CD1c-positive myeloid dendritic cell (primary cell): ENCODE data around the gene PLCH2.

Source experiments
- DNase-seq: peaks from one replicate; pipeline ENCODE4 v3.0.0-alpha.2; 2016; ENCODE audit errors: extremely low spot score

The PLCH2 gene

DNA sequence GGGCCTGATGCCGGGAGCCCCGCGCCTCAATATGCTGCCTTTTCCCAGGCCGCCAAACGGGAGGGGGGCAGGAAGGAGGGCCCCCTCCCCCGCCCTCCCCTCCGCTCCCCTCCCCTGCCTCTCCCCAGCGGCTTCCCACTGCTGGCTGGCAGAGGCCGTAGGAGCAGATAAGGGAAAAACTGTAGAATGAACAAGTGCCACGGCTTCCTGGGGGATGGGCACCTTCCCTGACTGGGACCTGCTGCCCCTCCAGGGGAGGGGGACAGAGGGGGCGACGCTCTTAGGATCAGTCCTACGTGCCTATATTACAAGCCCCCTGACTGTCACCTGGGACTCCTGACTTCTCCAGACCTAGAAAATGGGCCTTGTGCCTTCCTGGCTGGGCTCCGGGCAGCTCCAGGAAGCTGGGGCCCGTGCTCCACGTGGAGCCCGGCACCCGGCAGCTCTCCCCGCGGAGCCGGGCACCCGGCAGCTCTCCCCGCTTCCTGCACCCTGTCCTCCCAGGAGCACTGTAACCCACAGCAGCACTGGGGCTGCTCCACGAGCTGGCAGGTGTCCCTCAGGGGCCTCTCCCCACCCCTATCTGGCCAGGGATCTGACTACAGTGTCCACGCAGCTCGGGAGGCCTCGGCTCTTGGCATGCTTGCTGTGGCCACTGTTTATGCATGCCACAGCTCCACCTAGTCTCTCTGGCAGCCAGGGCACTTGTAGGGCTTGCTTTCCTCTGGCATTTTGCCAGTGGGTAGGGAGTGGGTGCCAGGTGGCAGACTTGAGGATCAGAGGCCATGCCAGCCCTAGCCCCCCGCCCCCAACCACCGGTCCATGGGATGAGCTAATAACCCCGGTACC, 54.6 kb downstream of the PLCH2 start:
- no peak for DNase-seq

DNA sequence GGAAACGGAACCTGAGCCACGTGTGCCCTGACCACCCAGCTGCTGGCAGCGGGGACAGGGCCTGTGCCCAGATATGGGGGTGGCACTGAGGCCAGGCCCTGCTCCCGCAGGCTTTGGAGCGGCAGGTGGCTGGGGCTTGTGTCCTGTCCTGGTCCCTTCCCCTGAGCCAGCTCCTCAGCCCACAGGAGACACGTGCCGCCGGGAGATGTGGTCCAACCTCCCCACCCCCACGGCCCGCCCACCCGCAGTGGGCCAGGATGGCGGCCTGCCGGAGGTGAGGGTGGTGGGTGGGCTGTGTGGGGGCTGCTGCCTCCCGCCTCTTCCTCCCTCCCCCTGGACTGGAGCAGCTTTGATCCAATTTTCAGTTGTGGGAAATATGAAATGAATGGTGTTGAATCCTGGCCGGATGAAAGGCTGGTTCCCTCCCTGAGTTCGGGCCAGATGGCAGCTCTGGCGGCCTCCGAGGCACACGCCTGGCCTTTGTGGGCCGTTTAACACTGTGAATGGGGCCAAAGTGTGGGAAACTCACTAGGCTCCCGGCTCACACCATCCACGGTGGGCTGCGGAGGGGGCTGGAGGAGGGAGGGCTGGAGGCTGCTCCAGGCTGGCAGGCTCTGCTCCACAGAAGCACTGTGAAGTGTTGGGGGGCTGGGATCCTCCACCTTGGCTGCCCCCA, 56.5 kb downstream of the PLCH2 start:
- no peak for DNase-seq

DNA sequence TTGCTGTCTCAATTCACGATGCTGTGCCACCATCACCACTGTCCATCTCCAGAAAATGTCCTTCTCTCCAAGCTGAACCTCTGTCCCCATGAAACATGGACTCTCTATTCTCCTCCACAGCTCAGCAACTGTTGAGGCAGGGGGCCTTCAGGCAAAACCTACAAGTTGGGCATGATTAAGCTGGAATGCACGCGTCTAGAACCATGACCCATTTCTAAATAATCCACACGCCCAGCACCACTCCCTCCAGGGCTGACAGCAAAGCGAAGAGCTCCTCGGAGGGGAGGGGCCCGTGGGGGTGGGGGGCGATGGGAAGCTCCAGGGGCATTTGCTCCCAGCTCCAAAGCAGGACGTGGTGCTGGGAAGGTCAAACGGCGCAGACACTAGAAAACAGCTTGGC, 57.3 kb downstream of the PLCH2 start:
- no peak for DNase-seq

DNA sequence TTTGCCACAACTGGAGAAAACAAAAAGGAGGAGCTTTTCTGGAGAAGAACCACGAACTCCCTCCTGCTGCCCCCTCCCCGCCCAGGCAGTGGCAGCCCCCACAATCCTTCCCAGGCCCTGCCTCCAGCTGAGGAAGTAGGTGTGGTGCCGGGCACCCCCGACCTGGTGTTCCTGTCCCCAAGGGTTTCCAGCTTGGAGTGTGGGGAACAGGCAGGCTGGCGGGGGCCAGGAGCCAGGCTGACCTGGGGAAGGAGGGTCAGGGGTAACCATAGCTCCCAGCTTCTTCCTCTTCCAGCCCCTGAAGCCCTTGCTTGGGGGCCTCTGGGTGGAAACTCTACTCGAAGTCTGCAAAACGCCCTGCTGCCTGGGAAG, 58.2 kb downstream of the PLCH2 start:
- no peak for DNase-seq

DNA sequence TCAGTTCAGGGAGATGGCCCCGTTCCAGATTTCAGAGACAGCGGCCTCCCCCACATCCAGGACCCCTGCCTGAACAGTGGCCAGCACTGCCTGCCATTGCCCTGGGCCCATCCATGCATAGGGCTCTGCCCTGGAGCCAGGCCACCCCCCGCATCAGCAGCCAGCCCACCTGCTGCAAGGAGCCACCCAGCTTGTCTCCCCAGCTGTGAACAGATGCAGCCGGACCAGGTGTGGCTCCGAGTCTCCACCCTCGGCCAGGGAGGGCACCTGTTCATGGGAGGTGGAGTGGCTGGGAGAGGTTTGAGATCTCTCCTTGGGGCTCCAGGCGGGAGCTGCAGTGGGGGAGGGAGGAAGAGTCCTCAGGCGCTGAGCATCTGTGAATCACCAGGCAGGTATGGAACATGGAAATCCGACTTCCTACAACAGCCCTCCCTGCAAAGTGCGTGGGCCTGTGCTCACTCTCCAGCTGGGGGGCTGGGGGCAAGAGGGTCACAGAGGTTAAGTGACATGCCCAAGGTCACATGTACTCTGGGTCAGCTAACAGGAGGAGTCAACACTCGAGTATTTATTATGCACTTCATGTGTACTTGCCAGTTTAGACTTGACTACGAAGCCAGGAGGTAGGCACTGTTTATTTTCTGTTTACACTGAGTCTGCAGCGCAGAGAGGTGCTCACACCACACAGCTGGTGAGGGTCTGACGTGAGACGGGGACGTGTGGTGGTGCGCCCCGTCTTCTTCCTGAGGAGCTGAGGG, 58.8 kb downstream of the PLCH2 start:
- no peak for DNase-seq

DNA sequence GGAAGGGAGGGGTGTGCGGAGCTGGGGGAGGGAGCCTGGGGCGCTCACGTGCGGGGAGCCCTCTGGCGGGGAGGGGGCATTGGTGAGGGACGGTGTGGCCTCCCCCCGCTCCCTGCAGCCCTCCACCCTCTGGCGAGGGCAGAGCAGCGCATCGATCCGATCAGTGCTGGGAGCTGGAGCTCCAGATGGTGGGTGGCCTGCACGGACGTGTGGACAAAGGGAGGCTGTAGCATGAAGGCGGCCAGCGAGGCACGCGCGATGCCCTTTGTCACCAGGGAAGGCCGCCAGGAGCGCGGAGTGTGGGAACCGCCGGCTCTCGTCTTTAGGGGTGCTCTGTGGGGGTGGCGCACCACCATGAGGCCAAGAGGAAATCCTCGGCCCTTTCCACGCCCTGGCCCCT, 59.4 kb downstream of the PLCH2 start:
- DNase-seq: no peak

DNA sequence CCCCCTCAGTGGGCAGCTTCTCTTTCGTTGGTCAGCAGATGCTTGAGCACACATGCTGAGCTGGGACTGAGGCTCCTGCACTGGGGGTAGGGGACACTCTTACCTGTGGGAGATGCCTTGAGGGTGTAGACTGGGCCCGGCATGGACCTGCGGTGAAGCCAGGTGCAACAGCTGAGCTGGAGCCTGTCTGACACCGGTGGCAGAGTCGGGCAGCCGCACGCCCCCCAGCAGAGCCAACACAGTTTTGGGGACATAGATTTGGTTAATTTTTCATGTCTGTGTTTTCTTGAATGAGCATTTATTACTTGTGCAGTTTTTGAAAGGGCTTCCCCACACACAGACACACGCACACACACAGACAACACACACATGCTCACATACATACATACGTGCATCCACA, 59.9 kb downstream of the PLCH2 start:
- no peak for DNase-seq

DNA sequence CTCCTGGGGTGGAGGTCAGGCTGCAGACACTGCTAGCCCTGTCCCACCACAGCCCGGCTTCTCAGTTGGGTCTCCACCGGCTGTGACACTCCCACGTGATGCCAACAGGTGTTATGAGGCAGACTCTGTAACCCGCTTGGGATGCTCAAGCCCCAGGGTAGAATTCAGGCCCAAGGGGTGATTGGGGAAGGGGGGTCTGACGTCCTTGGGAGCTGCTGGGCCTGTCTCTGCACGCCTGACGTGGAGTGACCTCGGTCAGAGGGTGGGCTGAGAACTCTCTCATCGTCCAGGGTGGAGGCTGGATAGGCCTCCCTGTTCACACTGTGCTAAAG, 61.7 kb downstream of the PLCH2 start:
- DNase-seq: no peak

DNA sequence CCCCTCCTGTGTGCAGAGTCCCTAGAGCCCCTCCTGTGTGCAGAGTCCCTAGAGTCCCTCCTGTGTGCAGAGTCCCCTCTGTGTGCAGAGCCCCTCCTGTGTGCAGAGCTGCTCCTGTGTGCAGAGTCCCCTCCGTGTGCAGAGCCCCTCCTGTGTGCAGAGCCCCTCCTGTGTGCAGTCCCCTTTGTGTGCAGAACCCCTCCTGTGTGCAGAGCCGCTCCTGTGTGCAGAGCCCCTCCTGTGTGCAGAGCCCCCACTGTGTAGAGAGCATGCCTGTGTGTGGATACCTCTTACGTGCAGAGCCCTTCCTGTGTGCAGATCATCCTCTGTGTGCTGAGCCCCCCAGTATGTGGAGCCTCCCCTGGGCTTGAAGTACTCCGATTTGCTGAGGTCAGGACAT, 62.3 kb downstream of the PLCH2 start:
- no peak for DNase-seq

DNA sequence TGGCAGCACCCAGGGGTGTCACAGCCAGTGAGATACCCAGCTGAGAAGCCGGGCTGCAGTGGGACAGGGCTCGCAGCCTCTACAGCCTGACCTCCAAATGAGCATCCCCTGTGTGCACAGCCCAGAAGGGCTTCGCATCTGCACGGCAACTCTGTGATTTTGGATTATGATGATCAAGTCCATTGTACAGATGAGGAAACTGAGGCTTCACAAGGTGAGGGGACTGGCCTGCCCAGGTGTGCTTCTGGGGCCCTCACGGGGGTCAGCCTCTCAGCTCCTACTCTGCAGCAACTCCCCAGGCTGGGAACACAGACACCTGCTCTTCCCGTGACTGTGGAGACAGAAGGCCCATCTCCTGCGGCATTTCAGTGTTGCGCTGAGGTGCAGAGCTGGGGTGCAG, 62.8 kb downstream of the PLCH2 start:
- no peak for DNase-seq

DNA sequence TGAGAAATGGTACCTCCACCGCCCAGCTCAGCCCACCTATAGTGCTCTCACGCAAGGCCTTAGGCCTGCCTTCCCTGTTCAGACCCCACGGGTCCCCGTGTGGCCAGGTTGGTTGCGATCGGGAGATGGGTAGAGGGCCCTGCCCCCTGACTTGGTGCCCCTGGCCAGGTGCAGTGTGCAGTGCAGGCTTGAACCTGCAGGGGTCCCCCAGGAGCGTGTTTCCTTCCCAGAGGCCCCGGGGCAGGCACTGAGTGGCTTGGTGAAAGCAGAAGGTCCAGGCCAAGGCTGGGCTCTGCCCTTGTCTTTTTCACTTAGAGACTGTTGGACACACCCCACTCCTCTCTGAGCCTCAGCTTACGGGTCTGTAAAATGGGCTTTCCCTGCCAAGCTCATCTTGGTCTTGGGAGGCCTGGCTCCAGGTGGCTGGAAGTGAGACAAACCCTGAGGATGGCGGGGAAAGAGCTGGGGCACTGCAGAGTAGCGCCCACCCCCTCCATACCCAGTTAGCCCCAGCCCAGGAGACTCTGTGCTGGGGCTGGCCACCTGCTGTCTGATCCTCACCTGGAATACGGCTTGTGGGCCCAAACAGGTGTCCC, 63.3 kb downstream of the PLCH2 start:
- no peak for DNase-seq

DNA sequence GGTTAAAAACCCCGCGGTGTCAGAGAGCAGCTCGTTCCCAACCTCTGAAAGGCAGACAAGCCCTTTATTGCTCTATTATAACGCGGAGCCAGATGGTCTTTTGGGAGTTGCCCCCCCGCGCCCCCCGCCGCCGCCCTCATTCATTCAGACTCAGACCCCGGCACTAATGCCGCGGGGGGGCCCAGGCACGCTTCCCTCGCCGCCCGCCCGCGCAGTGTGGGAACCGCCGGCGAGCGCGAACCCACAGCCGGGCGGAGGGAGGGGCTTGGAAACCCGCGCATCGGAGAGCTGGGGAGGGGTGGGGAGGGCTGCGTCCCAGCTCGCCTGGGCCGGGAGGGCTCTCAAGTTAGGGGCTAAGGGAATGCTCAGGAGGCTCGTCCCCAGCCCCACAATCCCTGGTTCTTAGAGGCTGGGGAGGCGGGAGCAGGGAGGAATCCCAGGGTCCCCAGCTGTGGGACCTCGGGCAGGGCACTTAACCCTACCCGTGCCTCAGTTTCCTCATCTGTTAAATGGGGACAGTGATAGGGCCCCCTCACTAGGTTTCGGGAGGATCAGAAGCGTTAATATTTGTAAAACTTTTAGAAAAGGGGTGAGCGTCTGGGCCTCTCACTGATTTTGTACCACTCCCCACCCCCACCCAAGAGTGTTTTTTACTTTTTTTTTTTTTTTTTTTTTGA, 64.9 kb downstream of the PLCH2 start:
- DNase-seq: no peak

DNA sequence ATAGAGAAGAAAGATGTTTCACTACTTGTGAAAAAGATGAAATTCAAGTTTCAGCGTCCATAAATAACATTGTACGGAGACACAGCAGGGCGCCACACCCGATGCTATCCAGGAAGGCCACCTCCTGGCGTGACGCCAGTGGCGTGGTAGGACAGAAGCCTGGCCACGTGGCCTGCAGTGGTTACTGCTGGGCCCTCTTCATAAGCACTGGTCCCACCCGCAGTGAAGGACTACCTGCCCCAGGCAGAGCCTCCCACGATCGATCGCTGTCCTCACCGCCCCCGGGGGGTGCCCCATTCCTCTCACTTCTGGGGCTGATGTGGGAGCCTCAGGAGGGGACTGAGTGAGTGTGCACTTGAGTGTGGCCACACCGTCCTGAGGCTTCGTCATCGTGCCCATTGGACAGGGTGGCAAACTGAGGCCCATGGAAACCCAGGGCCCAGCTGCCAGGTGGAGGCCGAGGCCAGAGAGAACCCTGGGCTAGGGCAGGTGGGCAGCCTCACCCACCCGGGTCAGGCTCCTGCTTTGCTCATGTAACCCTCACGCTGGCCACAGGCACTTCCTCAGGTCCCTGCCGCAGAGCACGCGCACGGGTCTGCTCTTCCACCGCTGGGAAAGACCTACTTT, 65.6 kb downstream of the PLCH2 start:
- DNase-seq: no peak

DNA sequence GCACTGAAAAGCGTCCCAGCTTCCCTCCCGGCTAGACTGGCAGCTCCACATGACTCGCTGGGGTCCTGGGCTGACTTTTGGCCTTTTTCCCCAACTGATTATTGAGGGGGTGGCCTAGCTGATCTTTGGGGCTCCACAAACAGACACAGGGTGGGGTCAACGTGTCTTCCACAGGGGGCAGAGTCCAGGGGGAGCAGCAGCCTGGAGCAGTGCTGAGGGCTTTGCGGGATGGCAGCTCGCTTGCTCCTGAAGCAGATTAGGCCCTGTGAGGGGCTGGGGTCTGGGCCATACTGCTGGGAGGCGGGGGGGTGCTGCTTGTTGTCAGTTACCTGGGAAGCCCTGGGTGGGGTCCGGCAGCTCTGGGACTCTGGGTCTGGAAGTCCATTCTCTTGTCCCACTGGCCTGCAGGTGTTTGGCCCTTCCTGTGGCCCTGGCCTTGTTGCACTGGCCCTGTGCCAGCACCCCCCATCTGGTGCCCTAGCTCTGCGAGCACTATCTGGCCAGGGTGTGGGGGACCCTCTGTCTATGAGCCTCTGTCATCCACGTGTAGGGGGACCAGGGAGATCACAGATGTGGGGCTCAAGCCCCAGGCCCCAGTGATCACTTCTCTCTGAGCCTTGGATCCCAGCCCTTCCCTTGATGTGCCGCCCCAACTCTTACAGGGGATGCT, 66.3 kb downstream of the PLCH2 start:
- no peak for DNase-seq

DNA sequence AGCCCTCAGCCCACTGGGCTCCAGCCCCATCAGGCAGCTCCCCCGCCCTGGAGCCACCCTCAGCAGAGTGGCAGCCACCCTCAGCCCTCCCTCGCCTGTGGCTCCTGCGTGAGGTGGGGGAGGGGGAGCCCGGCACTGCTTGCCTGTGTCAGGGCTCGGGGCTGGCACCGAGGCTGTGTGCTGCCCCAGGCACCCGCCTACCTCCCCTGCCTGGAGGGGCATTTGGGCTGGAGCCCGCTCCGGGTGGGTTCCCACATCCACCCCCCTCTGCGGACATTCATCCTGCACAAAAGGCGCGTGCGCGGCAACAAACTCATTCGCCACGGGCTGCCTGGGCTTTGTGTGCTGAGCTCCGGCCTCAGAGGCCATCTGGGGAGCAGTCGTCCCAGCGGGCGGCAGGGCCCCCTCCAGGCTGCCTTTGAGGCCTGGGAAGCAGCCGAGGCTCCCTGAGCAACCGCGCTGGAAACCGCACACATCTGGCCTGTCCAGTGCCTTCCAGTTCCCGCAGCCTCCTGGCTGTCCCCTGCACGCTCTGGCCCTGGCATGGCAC, 67.5 kb downstream of the PLCH2 start:
- DNase-seq: no peak

DNA sequence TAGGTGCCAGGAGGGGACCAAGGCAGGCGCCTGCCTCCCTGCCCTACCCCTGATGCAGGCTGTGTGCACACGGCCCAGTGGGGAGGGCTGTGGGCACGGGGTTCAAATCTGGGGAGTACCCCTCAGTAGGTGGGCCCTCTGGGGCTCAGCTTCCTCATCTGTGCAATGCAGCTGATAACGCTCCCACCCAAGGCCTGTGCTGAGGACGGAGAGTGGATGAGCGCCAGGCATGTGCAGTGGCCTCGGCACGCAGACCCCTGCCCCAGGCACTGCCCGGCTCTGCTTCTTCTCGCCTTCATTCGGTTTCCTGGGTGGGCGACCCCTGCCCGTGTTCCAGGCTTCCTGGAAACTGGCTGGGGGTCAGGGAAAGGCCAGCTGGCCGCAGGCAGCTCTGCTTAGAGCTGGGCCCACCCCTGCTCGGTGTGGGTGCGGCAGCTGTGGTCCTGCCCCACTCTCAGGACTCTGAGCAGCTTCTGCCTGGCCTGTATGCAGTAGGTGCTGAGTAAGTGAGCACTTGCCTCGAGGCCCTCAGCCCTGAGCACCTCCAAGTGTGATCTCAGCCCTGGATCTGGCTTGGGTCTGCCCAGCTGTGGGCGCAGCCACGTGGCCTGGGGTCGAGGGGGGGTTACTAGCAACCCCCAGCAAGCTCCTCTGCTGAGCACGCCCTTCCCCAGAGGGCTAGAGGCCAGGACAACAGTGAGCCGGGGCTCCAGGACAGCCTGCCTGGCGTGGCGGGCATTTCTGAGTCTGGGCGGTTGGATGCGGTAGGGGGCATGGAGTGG, 68.2 kb downstream of the PLCH2 start:
- DNase-seq: no peak

DNA sequence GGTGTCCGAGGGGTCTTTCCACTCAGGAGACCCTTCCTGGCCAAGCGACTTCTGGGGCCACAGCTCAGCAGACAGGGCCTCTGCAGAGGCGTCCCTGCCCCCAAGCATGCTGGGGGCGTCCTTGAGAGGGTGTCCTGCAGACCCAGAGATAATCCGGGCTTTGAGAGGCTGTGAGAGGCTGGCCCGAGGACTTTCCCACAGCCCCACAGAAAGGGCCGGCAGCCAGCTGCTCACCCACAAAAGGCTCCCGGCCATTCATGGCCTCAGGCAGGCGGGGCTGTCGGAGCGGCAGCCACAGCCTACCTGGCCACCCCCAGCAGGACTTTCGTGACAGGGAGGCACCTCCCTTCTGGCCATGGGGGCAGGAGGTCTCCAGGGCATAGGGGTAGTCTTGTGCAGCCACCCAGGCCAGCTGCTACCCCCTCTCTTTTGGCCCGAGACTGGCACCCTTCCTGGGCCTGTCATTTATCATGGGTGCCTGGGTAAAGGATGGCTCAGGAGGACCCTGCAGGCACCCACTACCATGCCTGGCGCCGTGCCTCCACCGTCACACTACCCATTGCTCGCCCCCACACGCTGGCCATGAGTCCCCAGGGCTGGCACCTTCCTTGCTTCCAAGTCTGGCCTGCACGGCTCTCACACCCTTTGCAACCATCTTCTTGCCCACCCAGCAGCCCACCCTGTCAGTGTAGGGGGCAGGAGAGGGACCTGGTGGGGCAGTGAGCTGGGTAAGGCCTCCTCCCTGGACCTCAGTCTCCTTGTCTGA, 69.0 kb downstream of the PLCH2 start:
- no peak for DNase-seq

DNA sequence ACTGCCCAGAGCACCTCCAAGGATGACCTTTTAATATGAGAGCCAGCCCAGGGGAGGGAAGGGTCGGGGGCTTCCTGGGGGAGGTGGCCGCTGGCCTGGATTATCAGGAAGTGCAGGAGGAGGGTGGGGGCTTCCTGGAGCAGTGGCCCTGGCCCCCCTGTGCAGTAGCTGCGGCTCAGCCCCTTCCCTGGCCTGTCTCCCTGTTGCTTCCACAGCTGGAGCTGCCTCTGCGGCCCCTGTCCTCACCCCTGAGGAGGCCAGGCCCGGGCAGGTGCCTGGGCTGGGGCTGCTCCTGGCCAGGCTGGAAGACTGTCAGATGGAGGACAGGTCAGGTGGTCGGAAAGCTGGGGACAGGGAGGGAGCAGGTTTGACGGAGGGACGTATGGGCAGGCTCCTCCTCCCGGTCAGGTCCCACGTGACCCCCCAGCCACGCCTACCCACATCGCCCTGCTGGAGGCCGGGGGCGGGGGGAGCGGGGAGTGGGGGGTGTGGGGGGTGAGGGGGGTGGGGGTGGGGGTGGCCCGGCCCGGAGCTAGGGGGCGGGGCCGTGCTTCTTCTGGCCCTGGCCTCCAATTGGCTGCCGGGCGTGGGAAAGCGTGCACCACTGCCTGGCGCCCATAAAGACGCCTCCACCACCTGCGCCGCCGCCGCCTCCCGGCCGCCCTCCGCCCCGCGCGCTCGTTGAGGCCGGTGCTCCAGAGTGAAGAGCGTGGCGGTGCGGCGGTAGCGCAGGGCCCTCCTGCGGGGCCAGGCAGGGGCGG, 69.8 kb downstream of the PLCH2 start:
- peak; percentile 84 for DNase-seq
